GM20431 (cell line): Measurements from ENCODE around the gene PSMF1.
"Not testable (repeated sequence)": the region's sequence is repeated elsewhere in the genome, so short reads cannot be mapped to it uniquely, and the experiment has no call there.

Experiments used
- in situ Hi-C: fragments of 300-500 bp; cut with MseI, MboI; formaldehyde crosslinking; loops from one replicate; pipeline ENCODE4 v1.15.0; 2020; ENCODE audit warnings: low sequenced_read_pairs; ENCODE audit not compliant: unreplicated experiment

The PSMF1 gene

GRCh38 chr20:1121429-1121828 lies 3.0 kb downstream of the PSMF1 start:
- in situ Hi-C loops, result no loop called here

GRCh38 chr20:1122388-1123315 lies 4.2 kb downstream of the PSMF1 start:
- in situ Hi-C loops, result no loop called here

GRCh38 chr20:1123666-1124065 lies 5.3 kb downstream of the PSMF1 start:
- in situ Hi-C loops, result no loop called here

GRCh38 chr20:1124421-1124820 lies 6.0 kb downstream of the PSMF1 start:
- in situ Hi-C loops, result no loop called here

GRCh38 chr20:1125277-1125676 lies 6.9 kb downstream of the PSMF1 start:
- in situ Hi-C loops, result no loop called here

GRCh38 chr20:1127840-1128239 lies 9.4 kb downstream of the PSMF1 start:
- in situ Hi-C loops, result no loop called here

GRCh38 chr20:1130058-1130694 lies 11.8 kb downstream of the PSMF1 start:
- in situ Hi-C loops, result no loop called here

- in situ Hi-C loops, result no loop called here
Observed at GRCh38 chr20:1130847-1131246, 12.4 kb downstream of the PSMF1 start.

GRCh38 chr20:1131354-1131753 lies 13.0 kb downstream of the PSMF1 start:
- in situ Hi-C loops, result no loop called here

- in situ Hi-C loops, result no loop called here
Observed at GRCh38 chr20:1134355-1134754, 16.0 kb downstream of the PSMF1 start.

GRCh38 chr20:1134836-1135235 lies 16.4 kb downstream of the PSMF1 start:
- in situ Hi-C loops, result no loop called here

- in situ Hi-C loops, result no loop called here
Observed at GRCh38 chr20:1137236-1137635, 18.8 kb downstream of the PSMF1 start.

- in situ Hi-C loops, result no loop called here
Observed at GRCh38 chr20:1144401-1145172, 26.2 kb downstream of the PSMF1 start.

GRCh38 chr20:1146957-1147356 lies 28.6 kb downstream of the PSMF1 start:
- in situ Hi-C loops, result no loop called here

GRCh38 chr20:1149812-1150211 lies 31.4 kb downstream of the PSMF1 start:
- in situ Hi-C loops, result not testable (repeated sequence)

- in situ Hi-C loops, result no loop called here
Observed at GRCh38 chr20:1150218-1150617, 31.8 kb downstream of the PSMF1 start.

- in situ Hi-C loops, result no loop called here
Observed at GRCh38 chr20:1150968-1151367, 32.6 kb downstream of the PSMF1 start.

GRCh38 chr20:1154226-1154625 lies 35.8 kb downstream of the PSMF1 start:
- in situ Hi-C loops, result no loop called here

GRCh38 chr20:1154691-1155090 lies 36.3 kb downstream of the PSMF1 start:
- in situ Hi-C loops, result no loop called here

GRCh38 chr20:1155342-1155741 lies 36.9 kb downstream of the PSMF1 start:
- in situ Hi-C loops, result no loop called here

- in situ Hi-C loops, result no loop called here
Observed at GRCh38 chr20:1160496-1160895, 42.1 kb downstream of the PSMF1 start.
